ENCODE results near the gene RFX1. TPM values are rescaled to one million over a fixed set of nuclear protein-coding genes. Genes with fewer than 3 reads are reported as not detected.

Gene RFX1
- total and polyA plus RNA-seq, 7 donors: 1.6 to 7.9 (median 2.1) TPM

DNA sequence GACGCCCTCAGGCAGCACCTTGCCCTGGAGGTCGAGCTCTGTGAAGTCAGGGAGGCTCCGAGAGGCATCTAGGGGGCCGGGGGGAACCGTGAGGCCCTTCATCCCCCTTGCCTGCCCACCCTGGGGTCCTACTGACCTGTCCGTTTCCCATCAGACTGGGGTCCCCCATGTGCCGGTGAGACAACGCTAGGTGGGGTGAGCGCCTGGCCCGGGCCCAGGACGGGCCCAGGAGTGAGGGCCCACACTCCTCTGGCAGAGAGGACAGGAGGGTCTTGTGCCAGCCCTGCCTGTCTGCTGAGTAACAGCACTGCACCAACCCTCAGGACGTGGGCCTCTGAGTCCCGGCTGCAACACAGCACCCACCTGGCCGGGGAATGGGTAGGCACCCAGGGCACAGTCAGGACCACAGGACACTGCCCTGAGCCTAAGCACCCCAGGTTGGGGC is 39.4 kb downstream of the RFX1 start:
- Histone ChIP-seq H3K9me3 (no peaks in the 10 kb centered on the region), H3K36me3 (peaks cover 12 to 74% (median 21%) of the 10 kb centered on the region in 4 donors), H3K27ac (no peak overlapping the region), H3K4me3 (no peak overlapping the region), H3K27me3 (no peaks in the 10 kb centered on the region), H3K4me1 (peaks cover 0 to 18% (median 17%) of the 10 kb centered on the region in 4 donors)
- TF ChIP-seq, protein P1, sequence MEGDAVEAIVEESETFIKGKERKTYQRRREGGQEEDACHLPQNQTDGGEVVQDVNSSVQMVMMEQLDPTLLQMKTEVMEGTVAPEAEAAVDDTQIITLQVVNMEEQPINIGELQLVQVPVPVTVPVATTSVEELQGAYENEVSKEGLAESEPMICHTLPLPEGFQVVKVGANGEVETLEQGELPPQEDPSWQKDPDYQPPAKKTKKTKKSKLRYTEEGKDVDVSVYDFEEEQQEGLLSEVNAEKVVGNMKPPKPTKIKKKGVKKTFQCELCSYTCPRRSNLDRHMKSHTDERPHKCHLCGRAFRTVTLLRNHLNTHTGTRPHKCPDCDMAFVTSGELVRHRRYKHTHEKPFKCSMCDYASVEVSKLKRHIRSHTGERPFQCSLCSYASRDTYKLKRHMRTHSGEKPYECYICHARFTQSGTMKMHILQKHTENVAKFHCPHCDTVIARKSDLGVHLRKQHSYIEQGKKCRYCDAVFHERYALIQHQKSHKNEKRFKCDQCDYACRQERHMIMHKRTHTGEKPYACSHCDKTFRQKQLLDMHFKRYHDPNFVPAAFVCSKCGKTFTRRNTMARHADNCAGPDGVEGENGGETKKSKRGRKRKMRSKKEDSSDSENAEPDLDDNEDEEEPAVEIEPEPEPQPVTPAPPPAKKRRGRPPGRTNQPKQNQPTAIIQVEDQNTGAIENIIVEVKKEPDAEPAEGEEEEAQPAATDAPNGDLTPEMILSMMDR (IDR thresholded peaks at IDR 0.05): no peak
- no peak for TF ChIP-seq EP300 (IDR thresholded peaks at IDR 0.05)
- TF ChIP-seq POLR2AphosphoS5 (IDR thresholded peaks at IDR 0.05): no peak
- TF ChIP-seq POLR2A (IDR thresholded peaks at IDR 0.05): no peak
- DNase-seq: no peak
- intact Hi-C loops (cut with DNase I): no loop called here
- WGBS, 2 donors: 94 to 96% methylated on average over 14 of the region's 14 CpGs

DNA sequence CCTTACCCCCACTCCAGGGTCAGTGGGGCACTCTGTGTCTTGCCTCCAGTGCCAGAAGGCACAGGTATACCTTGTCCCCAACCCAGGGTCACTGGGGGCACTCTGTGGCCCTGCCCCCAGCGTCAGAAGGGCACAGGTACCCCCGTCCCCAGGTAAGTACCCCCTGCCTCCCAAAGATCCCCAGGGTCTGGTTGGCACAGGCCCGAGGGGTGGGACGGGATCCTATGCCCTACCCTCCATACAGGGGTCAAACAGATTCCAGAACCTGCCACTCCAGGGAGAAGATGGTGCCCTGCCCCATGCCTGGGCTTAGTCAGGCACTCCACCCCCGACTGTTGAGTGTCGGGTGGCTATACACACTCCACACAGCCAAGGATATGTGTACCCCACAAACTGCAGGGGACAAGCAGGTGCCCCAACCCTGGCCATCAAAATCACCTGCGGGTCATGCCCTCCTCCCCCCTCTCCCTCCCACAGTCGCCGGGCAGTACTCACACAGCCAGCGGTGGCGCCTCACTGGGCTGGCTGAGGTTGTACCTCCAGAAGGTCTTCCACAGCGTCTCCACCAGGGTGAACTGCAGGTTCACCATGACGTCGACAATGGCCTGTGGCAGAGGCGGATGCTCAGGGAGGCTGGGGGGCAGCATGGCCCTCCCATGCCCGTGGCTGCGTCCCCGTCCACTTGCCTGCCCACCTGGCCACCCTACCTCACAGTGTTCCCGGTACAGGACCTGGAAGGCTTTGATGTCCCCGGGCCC is 40.0 kb downstream of the RFX1 start:
- Histone ChIP-seq H3K9me3 (no peaks in the 10 kb centered on the region), H3K36me3 (peaks cover 15 to 72% (median 18%) of the 10 kb centered on the region in 4 donors), H3K4me3 (no peak overlapping the region), H3K27me3 (no peaks in the 10 kb centered on the region), H3K27ac (no peak overlapping the region), H3K4me1 (peaks cover 0 to 18% (median 17%) of the 10 kb centered on the region in 4 donors)
- TF ChIP-seq, protein P1 (IDR thresholded peaks at IDR 0.05): no peak
- TF ChIP-seq POLR2A (IDR thresholded peaks at IDR 0.05) (no peak), EP300 (IDR thresholded peaks at IDR 0.05) (no peak), POLR2AphosphoS5 (IDR thresholded peaks at IDR 0.05) (no peak)
- DNase-seq: no peak
- intact Hi-C loops (cut with DNase I): no loop called here
- WGBS, 2 donors: 94 to 95% methylated on average over 20 of the region's 20 CpGs

DNA sequence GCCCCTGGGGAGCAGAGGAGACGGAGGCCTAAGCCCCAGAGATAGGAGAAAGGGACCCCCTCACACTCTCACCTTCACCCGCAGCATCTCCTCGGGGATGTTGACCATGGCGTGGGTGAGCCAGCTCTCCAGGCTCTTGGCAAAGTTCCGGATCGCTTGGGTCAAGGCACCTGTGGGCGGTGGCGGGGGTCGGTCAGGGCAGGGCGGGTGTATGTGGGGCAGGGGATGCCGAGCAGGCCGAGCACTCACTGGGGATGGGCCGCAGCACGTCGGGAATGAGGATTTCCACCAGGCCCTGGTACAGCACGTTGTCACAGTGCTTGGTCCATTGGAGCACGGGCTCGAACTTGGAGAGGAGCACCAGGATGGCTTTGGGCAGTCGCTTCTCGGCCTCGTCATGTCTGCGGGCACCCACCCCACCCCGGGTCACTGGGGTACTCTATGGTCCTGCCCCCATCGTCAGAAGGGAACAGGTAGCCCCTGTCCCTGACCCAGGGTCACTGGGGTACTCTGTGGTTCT is 40.7 kb downstream of the RFX1 start:
- Histone ChIP-seq H3K27ac (no peak overlapping the region), H3K4me3 (no peak overlapping the region), H3K36me3 (peaks cover 19 to 73% (median 24%) of the 10 kb centered on the region in 4 donors), H3K27me3 (no peaks in the 10 kb centered on the region), H3K4me1 (peaks cover 0 to 18% (median 17%) of the 10 kb centered on the region in 4 donors), H3K9me3 (no peaks in the 10 kb centered on the region)
- WGBS, 2 donors: 94% methylated on average over 24 of the region's 24 CpGs
- intact Hi-C loops (cut with DNase I): no loop called here
- no peak for TF ChIP-seq EP300 (IDR thresholded peaks at IDR 0.05)
- TF ChIP-seq POLR2A (IDR thresholded peaks at IDR 0.05): no peak
- no peak for DNase-seq

DNA sequence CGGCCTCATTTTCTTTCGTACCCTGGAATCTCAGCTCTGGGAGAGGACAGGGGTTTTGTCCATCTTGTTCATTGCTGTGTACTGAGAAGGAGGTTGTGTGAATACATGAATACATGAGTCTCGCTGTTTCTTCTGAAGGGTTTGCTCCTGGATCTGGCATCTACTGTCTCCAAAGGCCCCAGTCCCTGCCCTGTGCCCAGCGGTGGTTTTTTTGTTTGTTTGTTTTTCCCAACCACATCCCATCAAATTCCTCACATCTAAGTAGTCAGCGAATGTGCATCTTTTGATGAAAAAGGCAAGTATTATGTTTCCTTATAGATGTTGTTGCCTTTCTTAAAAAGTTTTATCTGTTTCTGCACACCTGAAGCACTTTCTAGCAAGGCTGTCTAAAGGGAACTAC is 41.3 kb downstream of the RFX1 start:
- Histone ChIP-seq H3K4me1 (peaks cover 0 to 18% (median 17%) of the 10 kb centered on the region in 4 donors), H3K4me3 (no peak overlapping the region), H3K27ac (no peak overlapping the region), H3K27me3 (no peaks in the 10 kb centered on the region), H3K36me3 (peaks cover 24 to 75% (median 27%) of the 10 kb centered on the region in 4 donors), H3K9me3 (no peaks in the 10 kb centered on the region)
- intact Hi-C loops (cut with DNase I): no loop called here
- 83 to 89% methylated on average over 5 of the region's 5 CpGs for WGBS, 2 donors
- DNase-seq: no peak
- TF ChIP-seq POLR2AphosphoS5 (IDR thresholded peaks at IDR 0.05): no peak
- TF ChIP-seq, protein P1 (IDR thresholded peaks at IDR 0.05): no peak
- TF ChIP-seq EP300 (IDR thresholded peaks at IDR 0.05): no peak
- no peak for TF ChIP-seq POLR2A (IDR thresholded peaks at IDR 0.05)

DNA sequence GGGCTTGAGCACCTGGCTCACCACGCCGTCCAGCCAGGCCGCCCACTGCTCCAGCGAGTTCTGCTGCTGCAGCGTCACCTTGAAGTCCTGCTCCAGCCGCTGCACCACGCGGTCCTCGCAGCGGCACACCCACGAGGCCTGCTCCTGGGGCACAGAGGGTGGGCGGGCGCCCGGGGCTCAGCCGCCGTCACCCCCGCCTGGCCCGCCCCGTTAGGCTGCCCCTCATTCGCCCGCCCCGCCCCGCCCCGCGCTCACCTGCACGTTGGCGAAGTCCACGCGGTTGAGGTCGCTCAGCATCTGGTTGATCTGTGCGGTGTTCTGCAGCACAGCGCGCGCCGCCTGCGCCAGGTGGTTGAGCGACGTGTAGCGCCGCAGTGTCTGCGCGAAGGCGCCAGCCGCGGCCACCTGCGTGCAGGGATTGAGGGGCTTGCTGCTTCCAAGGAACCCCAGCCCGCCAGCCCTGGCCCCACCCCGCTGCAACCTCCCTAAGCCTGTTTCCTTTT is 42.5 kb downstream of the RFX1 start:
- no peak overlapping the region for H3K4me3 ChIP-seq
- peaks cover 0 to 18% (median 17%) of the 10 kb centered on the region in 4 donors for H3K4me1 ChIP-seq
- intact Hi-C loops (cut with DNase I): no loop called here
- TF ChIP-seq, protein P1 (IDR thresholded peaks at IDR 0.05): no peak
- no peak for TF ChIP-seq POLR2AphosphoS5 (IDR thresholded peaks at IDR 0.05)
- TF ChIP-seq POLR2A (IDR thresholded peaks at IDR 0.05): no peak
- no peak for TF ChIP-seq EP300 (IDR thresholded peaks at IDR 0.05)
- H3K27me3 ChIP-seq: no peaks in the 10 kb centered on the region
- no peak overlapping the region for H3K27ac ChIP-seq
- WGBS, 2 donors: 94% methylated on average over 48 of the region's 48 CpGs
- no peak for DNase-seq
- H3K36me3 ChIP-seq: peaks cover 18 to 75% (median 21%) of the 10 kb centered on the region in 4 donors
- H3K9me3 ChIP-seq: no peaks in the 10 kb centered on the region
